ENCODE results near the gene TGFBR1.

TGFBR1 gene

GRCh38 chr9:99076483-99077171 is 28.3 kb upstream of the TGFBR1 start:
- Histone ChIP-seq H3K9ac (ENCODE audit: low read length) (no peak overlapping the region), H3K36me3 (ENCODE audit: control insufficient read depth, insufficient read depth, low read length) (no peaks in the 10 kb centered on the region), H3K9me3 (ENCODE audit: control insufficient read depth, insufficient read depth, low read depth, low read length) (no peaks in the 10 kb centered on the region), H3K4me3 (ENCODE audit: low read depth, low read length) (no peak overlapping the region), H3K27ac (ENCODE audit: low read depth, low read length) (no peak overlapping the region), H3K4me1 (ENCODE audit: control insufficient read depth, insufficient read depth, low read length) (no peaks in the 10 kb centered on the region; the same call in 1 of the 2 replicates), H3K27me3 (ENCODE audit: control insufficient read depth, insufficient read depth, low read length) (no peaks in the 10 kb centered on the region)

GRCh38 chr9:99078717-99079116 is 26.2 kb upstream of the TGFBR1 start:
- no peak overlapping the region for H3K4me3 ChIP-seq (ENCODE audit: low read depth, low read length)
- no peak overlapping the region for H3K9ac ChIP-seq (ENCODE audit: low read length)
- no peak overlapping the region for H3K27ac ChIP-seq (ENCODE audit: low read depth, low read length)
- H3K4me1 ChIP-seq (ENCODE audit: control insufficient read depth, insufficient read depth, low read length): no peaks in the 10 kb centered on the region; the same call in 1 of the 2 replicates
- no peaks in the 10 kb centered on the region for H3K36me3 ChIP-seq (ENCODE audit: control insufficient read depth, insufficient read depth, low read length)
- H3K27me3 ChIP-seq (ENCODE audit: control insufficient read depth, insufficient read depth, low read length): no peaks in the 10 kb centered on the region
- 0 out of 2 replicates have a peak, but pooled peaks cover 5% of the 10 kb centered on the region for H3K9me3 ChIP-seq (ENCODE audit: control insufficient read depth, insufficient read depth, low read depth, low read length)

GRCh38 chr9:99079542-99079941 is 25.4 kb upstream of the TGFBR1 start:
- H3K4me3 ChIP-seq (ENCODE audit: low read depth, low read length): no peak overlapping the region
- H3K27me3 ChIP-seq (ENCODE audit: control insufficient read depth, insufficient read depth, low read length): no peaks in the 10 kb centered on the region
- 0 out of 2 replicates have a peak, but pooled peaks cover 5% of the 10 kb centered on the region for H3K9me3 ChIP-seq (ENCODE audit: control insufficient read depth, insufficient read depth, low read depth, low read length)
- no peaks in the 10 kb centered on the region; the same call in 1 of the 2 replicates for H3K4me1 ChIP-seq (ENCODE audit: control insufficient read depth, insufficient read depth, low read length)
- H3K36me3 ChIP-seq (ENCODE audit: control insufficient read depth, insufficient read depth, low read length): no peaks in the 10 kb centered on the region
- H3K9ac ChIP-seq (ENCODE audit: low read length): no peak overlapping the region
- no peak overlapping the region for H3K27ac ChIP-seq (ENCODE audit: low read depth, low read length)

- Histone ChIP-seq H3K9ac (ENCODE audit: low read length) (no peak overlapping the region), H3K4me1 (ENCODE audit: control insufficient read depth, insufficient read depth, low read length) (no peaks in the 10 kb centered on the region), H3K9me3 (ENCODE audit: control insufficient read depth, insufficient read depth, low read depth, low read length) (0 out of 2 replicates have a peak, but pooled peaks cover 5% of the 10 kb centered on the region), H3K27me3 (ENCODE audit: control insufficient read depth, insufficient read depth, low read length) (no peaks in the 10 kb centered on the region), H3K4me3 (ENCODE audit: low read depth, low read length) (no peak overlapping the region), H3K27ac (ENCODE audit: low read depth, low read length) (no peak overlapping the region), H3K36me3 (ENCODE audit: control insufficient read depth, insufficient read depth, low read length) (no peaks in the 10 kb centered on the region)
These were observed 21.9 kb upstream of the TGFBR1 start for GRCh38 chr9:99083051-99083450.

- Histone ChIP-seq H3K4me3 (ENCODE audit: low read depth, low read length) (no peak overlapping the region), H3K9me3 (ENCODE audit: control insufficient read depth, insufficient read depth, low read depth, low read length) (peaks cover 24% of the 10 kb centered on the region), H3K36me3 (ENCODE audit: control insufficient read depth, insufficient read depth, low read length) (no peaks in the 10 kb centered on the region), H3K27me3 (ENCODE audit: control insufficient read depth, insufficient read depth, low read length) (no peaks in the 10 kb centered on the region), H3K27ac (ENCODE audit: low read depth, low read length) (no peak overlapping the region), H3K9ac (ENCODE audit: low read length) (no peak overlapping the region), H3K4me1 (ENCODE audit: control insufficient read depth, insufficient read depth, low read length) (no peaks in the 10 kb centered on the region)
These were observed 18.7 kb upstream of the TGFBR1 start for GRCh38 chr9:99085949-99086948.

- peaks cover 24% of the 10 kb centered on the region for H3K9me3 ChIP-seq (ENCODE audit: control insufficient read depth, insufficient read depth, low read depth, low read length)
- no peak overlapping the region for H3K4me3 ChIP-seq (ENCODE audit: low read depth, low read length)
- H3K4me1 ChIP-seq (ENCODE audit: control insufficient read depth, insufficient read depth, low read length): no peaks in the 10 kb centered on the region
- no peaks in the 10 kb centered on the region for H3K27me3 ChIP-seq (ENCODE audit: control insufficient read depth, insufficient read depth, low read length)
- no peak overlapping the region for H3K9ac ChIP-seq (ENCODE audit: low read length)
- H3K36me3 ChIP-seq (ENCODE audit: control insufficient read depth, insufficient read depth, low read length): no peaks in the 10 kb centered on the region
- no peak overlapping the region for H3K27ac ChIP-seq (ENCODE audit: low read depth, low read length)
These were observed 17.5 kb upstream of the TGFBR1 start for GRCh38 chr9:99087462-99087861.

- Histone ChIP-seq H3K4me3 (ENCODE audit: low read depth, low read length) (no peak overlapping the region), H3K27ac (ENCODE audit: low read depth, low read length) (no peak overlapping the region), H3K9me3 (ENCODE audit: control insufficient read depth, insufficient read depth, low read depth, low read length) (peaks cover 19% of the 10 kb centered on the region), H3K9ac (ENCODE audit: low read length) (no peak overlapping the region), H3K36me3 (ENCODE audit: control insufficient read depth, insufficient read depth, low read length) (no peaks in the 10 kb centered on the region), H3K27me3 (ENCODE audit: control insufficient read depth, insufficient read depth, low read length) (no peaks in the 10 kb centered on the region), H3K4me1 (ENCODE audit: control insufficient read depth, insufficient read depth, low read length) (no peaks in the 10 kb centered on the region)
These were observed 14.4 kb upstream of the TGFBR1 start for GRCh38 chr9:99090336-99091130.

- Histone ChIP-seq H3K27me3 (ENCODE audit: control insufficient read depth, insufficient read depth, low read length) (no peaks in the 10 kb centered on the region), H3K9me3 (ENCODE audit: control insufficient read depth, insufficient read depth, low read depth, low read length) (peaks cover 19% of the 10 kb centered on the region), H3K4me1 (ENCODE audit: control insufficient read depth, insufficient read depth, low read length) (no peaks in the 10 kb centered on the region), H3K9ac (ENCODE audit: low read length) (no peak overlapping the region), H3K4me3 (ENCODE audit: low read depth, low read length) (no peak overlapping the region), H3K36me3 (ENCODE audit: control insufficient read depth, insufficient read depth, low read length) (no peaks in the 10 kb centered on the region), H3K27ac (ENCODE audit: low read depth, low read length) (no peak overlapping the region)
These were observed 12.0 kb upstream of the TGFBR1 start for GRCh38 chr9:99092643-99093491.

GRCh38 chr9:99093492-99093791 is 11.5 kb upstream of the TGFBR1 start:
- Histone ChIP-seq H3K27ac (ENCODE audit: low read depth, low read length) (no peak overlapping the region), H3K9me3 (ENCODE audit: control insufficient read depth, insufficient read depth, low read depth, low read length) (peaks cover 19% of the 10 kb centered on the region), H3K27me3 (ENCODE audit: control insufficient read depth, insufficient read depth, low read length) (no peaks in the 10 kb centered on the region), H3K4me1 (ENCODE audit: control insufficient read depth, insufficient read depth, low read length) (no peaks in the 10 kb centered on the region), H3K4me3 (ENCODE audit: low read depth, low read length) (no peak overlapping the region), H3K36me3 (ENCODE audit: control insufficient read depth, insufficient read depth, low read length) (no peaks in the 10 kb centered on the region), H3K9ac (ENCODE audit: low read length) (no peak overlapping the region)

GRCh38 chr9:99095565-99095964 is 9.3 kb upstream of the TGFBR1 start:
- no peak overlapping the region for H3K27ac ChIP-seq (ENCODE audit: low read depth, low read length)
- no peak overlapping the region for H3K9ac ChIP-seq (ENCODE audit: low read length)
- H3K27me3 ChIP-seq (ENCODE audit: control insufficient read depth, insufficient read depth, low read length): no peaks in the 10 kb centered on the region

More at GRCh38 chr9:99095565-99095964, 9.3 kb upstream of the TGFBR1 start:
- no peaks in the 10 kb centered on the region for H3K4me1 ChIP-seq (ENCODE audit: control insufficient read depth, insufficient read depth, low read length)
- 0 out of 2 replicates have a peak, but pooled peaks cover 4% of the 10 kb centered on the region for H3K9me3 ChIP-seq (ENCODE audit: control insufficient read depth, insufficient read depth, low read depth, low read length)
- no peak overlapping the region for H3K4me3 ChIP-seq (ENCODE audit: low read depth, low read length)
- H3K36me3 ChIP-seq (ENCODE audit: control insufficient read depth, insufficient read depth, low read length): no peaks in the 10 kb centered on the region

Measured in HUES6 (cell line).